Hematopoietic multipotent progenitor cell treated with erythropoietin and hydrocortisone succinate and interleukin-3 and kit ligand, for 6 days (in vitro differentiated cells): ENCODE data around the gene COMMD1.
"Not testable (repeated sequence)": the region's sequence is repeated elsewhere in the genome, so short reads cannot be mapped to it uniquely, and the experiment has no call there.

Experiments used
- DNase-seq: peaks from one replicate; pipeline ENCODE4 v3.0.0-alpha.2; 2015

COMMD1 gene

GRCh38 chr2:62032096-62032495, 126.6 kb downstream of the COMMD1 start:
- no peak for DNase-seq

GRCh38 chr2:62034715-62035114, 129.2 kb downstream of the COMMD1 start:
- DNase-seq = no peak

- DNase-seq = no peak
Measured at GRCh38 chr2:62036229-62036628, 130.8 kb downstream of the COMMD1 start.

GRCh38 chr2:62036761-62037250, 131.3 kb downstream of the COMMD1 start:
- no peak for DNase-seq

GRCh38 chr2:62038975-62039771, 133.7 kb downstream of the COMMD1 start:
- peak; percentile 86 for DNase-seq

GRCh38 chr2:62040926-62041325, 135.5 kb downstream of the COMMD1 start:
- DNase-seq = peak; percentile 66

GRCh38 chr2:62041701-62042385, 136.4 kb downstream of the COMMD1 start:
- not testable (repeated sequence) for DNase-seq

- no peak for DNase-seq
Measured at GRCh38 chr2:62042400-62042799, 136.9 kb downstream of the COMMD1 start.

- no peak for DNase-seq
Measured at GRCh38 chr2:62042944-62043343, 137.5 kb downstream of the COMMD1 start.

- no peak for DNase-seq
Measured at GRCh38 chr2:62045017-62045543, 139.6 kb downstream of the COMMD1 start.

- no peak for DNase-seq
Measured at GRCh38 chr2:62046141-62046540, 140.7 kb downstream of the COMMD1 start.

- no peak for DNase-seq
Measured at GRCh38 chr2:62050456-62051045, 145.1 kb downstream of the COMMD1 start.

- DNase-seq = peak; percentile 33
Measured at GRCh38 chr2:62054029-62054791, 148.7 kb downstream of the COMMD1 start.

GRCh38 chr2:62054916-62055450, 149.5 kb downstream of the COMMD1 start:
- DNase-seq = peak; percentile 80

GRCh38 chr2:62055724-62056336, 150.4 kb downstream of the COMMD1 start:
- no peak for DNase-seq

GRCh38 chr2:62056341-62056740, 150.9 kb downstream of the COMMD1 start:
- DNase-seq = no peak

- no peak for DNase-seq
Measured at GRCh38 chr2:62065243-62065642, 159.8 kb downstream of the COMMD1 start.

GRCh38 chr2:62071126-62071598, 165.7 kb downstream of the COMMD1 start:
- DNase-seq = no peak

- DNase-seq = no peak
Measured at GRCh38 chr2:62071760-62072680, 166.5 kb downstream of the COMMD1 start.

GRCh38 chr2:62074233-62074632, 168.8 kb downstream of the COMMD1 start:
- no peak for DNase-seq
